GM12874 (cell line): ENCODE measurements around the gene PTGR2.

Source experiments
- TF ChIP-seq, protein P1 (sequence below): IDR thresholded peaks from 2 replicates; pipeline ENCODE4 v1.5.1; 2011; ENCODE audit warnings: low read depth, mild to moderate bottlenecking, control low read depth, low read length, moderate library complexity; ENCODE audit not compliant: insufficient read depth

Gene PTGR2

DNA sequence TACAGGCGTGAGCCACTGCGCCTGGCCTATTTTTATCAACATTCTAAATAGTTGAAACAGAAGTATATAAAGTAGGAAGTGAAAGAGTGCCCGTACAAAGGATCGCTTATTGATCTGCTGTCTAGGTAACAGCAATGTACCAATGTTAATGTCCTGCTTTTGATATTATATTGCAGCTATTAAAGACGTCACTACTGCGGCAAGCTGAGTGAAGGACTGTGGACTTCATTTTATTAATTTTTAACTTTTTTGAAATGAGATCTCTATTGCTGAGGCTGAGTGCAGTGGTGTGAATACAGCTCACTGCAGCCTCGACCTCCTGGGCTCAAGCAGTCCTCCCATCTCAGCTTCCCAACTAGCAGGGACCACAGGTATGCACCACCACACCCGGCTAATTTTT, 10.8 kb downstream of the PTGR2 start:
- TF ChIP-seq, protein P1, sequence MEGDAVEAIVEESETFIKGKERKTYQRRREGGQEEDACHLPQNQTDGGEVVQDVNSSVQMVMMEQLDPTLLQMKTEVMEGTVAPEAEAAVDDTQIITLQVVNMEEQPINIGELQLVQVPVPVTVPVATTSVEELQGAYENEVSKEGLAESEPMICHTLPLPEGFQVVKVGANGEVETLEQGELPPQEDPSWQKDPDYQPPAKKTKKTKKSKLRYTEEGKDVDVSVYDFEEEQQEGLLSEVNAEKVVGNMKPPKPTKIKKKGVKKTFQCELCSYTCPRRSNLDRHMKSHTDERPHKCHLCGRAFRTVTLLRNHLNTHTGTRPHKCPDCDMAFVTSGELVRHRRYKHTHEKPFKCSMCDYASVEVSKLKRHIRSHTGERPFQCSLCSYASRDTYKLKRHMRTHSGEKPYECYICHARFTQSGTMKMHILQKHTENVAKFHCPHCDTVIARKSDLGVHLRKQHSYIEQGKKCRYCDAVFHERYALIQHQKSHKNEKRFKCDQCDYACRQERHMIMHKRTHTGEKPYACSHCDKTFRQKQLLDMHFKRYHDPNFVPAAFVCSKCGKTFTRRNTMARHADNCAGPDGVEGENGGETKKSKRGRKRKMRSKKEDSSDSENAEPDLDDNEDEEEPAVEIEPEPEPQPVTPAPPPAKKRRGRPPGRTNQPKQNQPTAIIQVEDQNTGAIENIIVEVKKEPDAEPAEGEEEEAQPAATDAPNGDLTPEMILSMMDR, result no peak

DNA sequence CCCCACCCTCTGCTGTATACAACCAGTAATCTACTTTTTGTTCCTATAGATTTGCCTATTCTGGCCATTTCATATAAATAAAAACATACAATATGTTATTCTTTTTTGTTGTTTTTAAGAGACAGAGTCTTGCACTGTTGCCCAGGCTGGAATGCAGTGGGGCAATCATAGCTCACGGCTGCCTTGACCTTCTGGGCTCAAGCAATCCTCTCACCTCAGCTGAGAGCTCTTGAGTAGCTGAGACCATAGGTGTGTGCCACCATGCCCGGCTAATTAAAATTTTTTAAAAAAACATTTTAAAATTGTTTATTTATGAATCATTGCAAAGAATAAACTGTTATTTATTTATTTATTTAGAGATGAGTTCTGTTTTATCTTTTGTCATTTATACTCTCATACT, 11.6 kb downstream of the PTGR2 start:
- TF ChIP-seq, protein P1, result no peak

DNA sequence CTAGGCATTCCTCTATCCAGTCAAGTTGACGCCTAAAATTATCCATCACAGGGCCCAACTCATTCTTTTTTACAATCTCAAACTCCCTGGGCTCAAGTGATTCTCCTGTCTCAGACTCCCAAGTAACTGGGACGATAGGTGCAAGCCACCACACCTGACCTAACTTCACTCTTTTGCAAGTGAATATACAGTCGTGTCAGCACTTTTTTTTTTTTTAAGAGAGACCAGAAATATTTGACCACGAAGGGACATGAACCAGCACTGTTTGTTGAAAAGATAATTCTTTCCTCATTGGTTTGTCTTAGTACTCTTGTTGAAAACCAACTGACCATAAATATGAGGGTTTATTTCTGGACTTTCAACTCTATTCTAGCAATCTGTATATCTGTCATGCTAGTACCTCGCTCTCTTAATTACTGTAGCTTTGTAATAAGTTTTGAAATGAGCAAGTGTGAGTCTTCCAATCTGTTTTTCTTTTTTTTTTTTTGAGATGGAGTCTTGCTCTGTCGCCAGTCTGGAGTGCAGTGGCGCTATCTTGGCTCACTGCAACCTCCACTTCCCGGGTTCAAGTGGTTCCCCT, 14.0 kb downstream of the PTGR2 start:
- TF ChIP-seq, protein P1, result no peak

DNA sequence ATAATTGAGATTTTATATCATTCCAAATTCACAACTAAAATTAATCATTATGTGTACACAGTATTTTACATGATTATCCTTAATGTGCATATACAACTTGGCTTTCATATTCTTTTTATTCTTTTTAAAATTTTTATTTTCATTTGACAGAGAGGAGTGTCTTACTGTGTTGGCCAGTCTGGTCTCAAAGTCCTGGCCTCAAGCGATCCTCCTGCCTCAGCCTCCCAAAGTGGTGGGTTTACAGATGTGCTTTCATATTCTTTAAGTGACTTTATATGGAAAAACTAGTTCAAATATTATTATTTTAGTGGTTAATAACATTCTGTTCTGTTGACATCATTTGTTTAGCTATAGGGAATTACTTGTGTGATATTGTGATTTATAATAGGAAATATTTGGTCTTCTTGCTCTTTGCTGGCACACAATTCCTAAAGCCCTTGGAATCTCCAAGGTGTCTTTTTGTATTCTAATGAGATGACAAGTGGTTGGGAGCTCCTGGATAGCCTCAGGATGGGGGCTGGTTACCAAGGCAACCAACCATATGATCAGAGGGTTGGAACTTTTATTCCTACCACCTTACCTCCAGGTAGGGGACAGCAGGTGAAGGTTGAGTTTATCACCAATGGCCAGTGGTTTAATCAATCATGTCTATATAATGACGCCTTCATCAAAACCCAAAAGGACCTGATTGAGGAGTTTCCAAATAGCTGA, 19.0 kb downstream of the PTGR2 start:
- TF ChIP-seq, protein P1, result no peak

DNA sequence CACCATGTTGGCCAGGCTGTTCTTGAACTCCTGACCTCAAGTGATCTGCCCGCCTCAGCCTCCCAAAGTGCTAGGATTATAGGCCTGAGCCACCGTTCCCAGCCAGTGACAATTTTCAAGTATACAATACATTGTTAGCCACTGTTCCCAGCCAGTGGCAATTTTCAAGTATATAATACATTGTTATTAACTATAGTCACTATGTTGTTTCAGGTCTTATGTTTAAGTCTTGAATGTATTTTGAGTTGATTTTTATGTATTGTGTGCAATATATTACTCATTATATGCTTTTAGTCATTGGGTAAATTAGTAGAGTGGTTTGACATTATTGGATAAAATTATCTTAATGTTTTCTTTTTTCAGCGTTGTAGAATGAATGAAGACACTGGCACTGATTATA, 22.0 kb downstream of the PTGR2 start:
- TF ChIP-seq, protein P1, result no peak

DNA sequence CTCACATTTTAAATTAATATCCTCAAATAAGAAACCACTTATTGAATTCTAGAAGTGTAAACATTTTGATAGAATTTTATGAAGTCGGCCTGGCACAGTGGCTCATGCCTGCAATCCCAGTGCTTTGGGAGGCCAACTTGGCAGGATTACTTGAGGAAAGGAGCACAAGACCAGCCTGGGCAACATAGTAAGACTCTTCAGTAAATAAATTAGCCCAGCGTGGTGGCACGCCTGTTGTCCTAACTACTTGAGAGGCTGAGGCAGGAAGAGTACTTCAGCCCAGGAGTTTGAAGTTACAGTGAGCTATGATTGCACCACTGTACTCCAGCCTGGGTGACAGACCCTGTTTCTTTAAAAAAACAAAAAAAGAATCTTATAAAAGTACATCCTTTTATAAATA, 26.2 kb downstream of the PTGR2 start:
- TF ChIP-seq, protein P1, result no peak

DNA sequence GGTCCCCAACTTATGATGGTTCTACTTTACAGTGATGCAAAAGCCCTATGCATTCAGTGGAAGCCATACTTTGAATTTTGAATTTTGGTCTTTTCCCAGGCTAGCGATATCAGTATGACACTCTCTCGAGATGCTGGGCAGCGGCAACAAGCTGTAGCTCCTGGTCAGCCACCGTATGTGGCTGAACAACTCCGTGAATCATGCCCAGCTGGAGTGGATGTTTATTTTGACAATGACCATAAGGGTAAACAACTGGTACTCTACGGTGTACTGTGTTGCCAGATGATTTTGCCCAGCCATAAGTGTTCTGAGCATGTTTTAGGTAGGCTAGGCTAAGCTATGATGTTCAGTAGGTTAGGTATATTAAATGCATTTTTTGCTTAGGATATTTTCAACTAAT, 26.8 kb downstream of the PTGR2 start:
- TF ChIP-seq, protein P1, result no peak
